HEK293 (cell line): ENCODE data around the gene BHLHE23.

ENCODE experiments used
- CTCF ChIA-PET: fragments of 350-600 bp; formaldehyde crosslinking; extraction: SDS; loops from one replicate; lab custom pipeline; 2021; ENCODE audit warnings: antibody characterized with exemption; lab: Yijun Ruan, JAX
- POLR2A ChIA-PET: fragments of 300-600 bp; formaldehyde crosslinking; extraction: SDS; loops from one replicate; lab custom pipeline; 2020; ENCODE audit warnings: antibody characterized with exemption, inconsistent platforms; lab: Yijun Ruan, JAX
- H3K27ac ChIP-seq: fragments of 200-500 bp; sonication (Bioruptor generic); 2 replicates; pipeline ENCODE4 v1.5.1; 2014; ENCODE audit warnings: low read depth, low read length, control low read depth, inconsistent platforms; ENCODE audit errors: extremely low read depth
- H3K36me3 ChIP-seq, 2 experiments: fragments of 200-500 bp in 1 of 2; sonication (Bioruptor generic) in 1 of 2; 1 replicate in 1 of 2; 2 replicates in 1 of 2; pipeline ENCODE4 v1.5.1; 2014 to 2017; ENCODE audit warnings: inconsistent platforms in 2 of 2, low read length in 2 of 2; ENCODE audit not compliant: control insufficient read depth in 2 of 2, insufficient read depth in 1 of 2
- H3K4me1 ChIP-seq: fragments of 200-500 bp; sonication (Bioruptor generic); 2 replicates; pipeline ENCODE4 v1.5.1; 2014; ENCODE audit warnings: mild to moderate bottlenecking, low read length, inconsistent platforms; ENCODE audit not compliant: control insufficient read depth, insufficient read depth
- H3K4me3 ChIP-seq: 2 replicates; pipeline ENCODE4 v1.5.1; 2011; ENCODE audit warnings: low read depth, mild to moderate bottlenecking, control low read depth, low read length, moderate library complexity
- H3K9me3 ChIP-seq: fragments of 200-500 bp; sonication (Bioruptor generic); 2 replicates; pipeline ENCODE4 v1.5.1; 2014; ENCODE audit warnings: low read depth, low read length, inconsistent platforms; ENCODE audit not compliant: control insufficient read depth, insufficient read depth
- EGR2 ChIP-seq: fragments of 450-650 bp; formaldehyde crosslinking; IDR thresholded peaks from 2 replicates; pipeline ENCODE4 v1.5.1; 2016; ENCODE audit warnings: low read depth, missing biosample characterization, missing genetic modification characterization
- FEZF1 ChIP-seq: fragments of 450-650 bp; formaldehyde crosslinking; IDR thresholded peaks from 2 replicates; pipeline ENCODE4 v1.5.1; 2016; ENCODE audit warnings: missing biosample characterization, missing genetic modification characterization
- PRDM4 ChIP-seq: fragments of 450-650 bp; formaldehyde crosslinking; IDR thresholded peaks from 2 replicates; pipeline ENCODE4 v1.5.1; 2017; ENCODE audit warnings: missing biosample characterization, missing genetic modification characterization
- SCRT1 ChIP-seq: fragments of 450-650 bp; formaldehyde crosslinking; IDR thresholded peaks from 2 replicates; pipeline ENCODE4 v1.5.1; 2016; ENCODE audit warnings: missing biosample characterization, missing genetic modification characterization, borderline replicate concordance
- ZBTB17 ChIP-seq: fragments of 450-650 bp; formaldehyde crosslinking; IDR thresholded peaks from 2 replicates; pipeline ENCODE4 v1.5.1; 2016; ENCODE audit warnings: missing biosample characterization, missing genetic modification characterization
- ZBTB26 ChIP-seq: fragments of 450-650 bp; formaldehyde crosslinking; optimal IDR thresholded peaks from 2 replicates; pipeline ENCODE3; 2016; ENCODE audit warnings: missing biosample characterization, mild to moderate bottlenecking, missing genetic modification characterization
- ZFHX2 ChIP-seq: fragments of 450-650 bp; formaldehyde crosslinking; conservative IDR thresholded peaks from 2 replicates; pipeline ENCODE4 v1.5.1; 2016; ENCODE audit warnings: missing biosample characterization, missing genetic modification characterization
- ZNF133 ChIP-seq: fragments of 450-650 bp; formaldehyde crosslinking; IDR thresholded peaks from 2 replicates; pipeline ENCODE4 v1.5.1; 2016; ENCODE audit warnings: missing biosample characterization, missing genetic modification characterization
- ZNF16 ChIP-seq: fragments of 450-650 bp; formaldehyde crosslinking; IDR thresholded peaks from 2 replicates; pipeline ENCODE4 v1.5.1; 2016; ENCODE audit warnings: low read depth, missing biosample characterization, missing genetic modification characterization
- ZNF239 ChIP-seq: fragments of 450-650 bp; formaldehyde crosslinking; IDR thresholded peaks from 2 replicates; pipeline ENCODE4 v1.5.1; 2016; ENCODE audit warnings: missing biosample characterization, missing genetic modification characterization
- ZNF416 ChIP-seq: fragments of 450-650 bp; formaldehyde crosslinking; IDR thresholded peaks from 2 replicates; pipeline ENCODE4 v1.5.1; 2016; ENCODE audit warnings: missing biosample characterization, missing genetic modification characterization
- ZNF514 ChIP-seq: fragments of 450-650 bp; formaldehyde crosslinking; IDR thresholded peaks from 2 replicates; pipeline ENCODE4 v1.5.1; 2016; ENCODE audit warnings: missing biosample characterization, missing genetic modification characterization
- ZNF600 ChIP-seq: fragments of 450-650 bp; formaldehyde crosslinking; IDR thresholded peaks from 2 replicates; pipeline ENCODE4 v1.5.1; 2016; ENCODE audit warnings: missing biosample characterization, missing genetic modification characterization
- ZNF610 ChIP-seq: fragments of 450-650 bp; formaldehyde crosslinking; IDR thresholded peaks from 2 replicates; pipeline ENCODE4 v1.5.1; 2016; ENCODE audit warnings: missing biosample characterization, missing genetic modification characterization, borderline replicate concordance
- ZNF677 ChIP-seq: fragments of 450-650 bp; IDR thresholded peaks from 2 replicates; pipeline ENCODE4 v1.5.0; 2018; ENCODE audit warnings: missing biosample characterization, mild to moderate bottlenecking, missing genetic modification characterization, moderate library complexity
- ZNF785 ChIP-seq: fragments of 450-650 bp; formaldehyde crosslinking; IDR thresholded peaks from 2 replicates; pipeline ENCODE4 v1.5.1; 2016; ENCODE audit warnings: missing biosample characterization, missing genetic modification characterization
- TF ChIP-seq, protein P1 (sequence below): fragments of 450-650 bp; formaldehyde crosslinking; IDR thresholded peaks from 2 replicates; pipeline ENCODE4 v1.5.1; 2016; ENCODE audit warnings: missing biosample characterization, missing genetic modification characterization

The BHLHE23 gene

GRCh38 chr20:62980970-62981369, 25.8 kb downstream of the BHLHE23 start (continued):
- no peak for TF ChIP-seq PRDM4
- TF ChIP-seq FEZF1 (tag by site-specific recombination), result no peak
- no peak for TF ChIP-seq ZNF677 (tag by site-specific recombination)

- Histone ChIP-seq H3K9me3 (no peaks in the 10 kb centered on the region), H3K36me3 (no peaks in the 10 kb centered on the region), H3K27ac (no peak overlapping the region), H3K4me3 (no peak overlapping the region), H3K4me1 (no peaks in the 10 kb centered on the region)
- ChIA-PET POLR2A (no interaction called here), CTCF (interaction anchor here (0.6 to 1.0 kb wide), 3 partner anchors 27 to 478 kb away, joined by 3 to 8 read pairs (median 4); no protein-coding TSS in a partner anchor)
- TF ChIP-seq ZNF514 (tag by site-specific recombination) (no peak), ZNF16 (tag by site-specific recombination) (no peak), EGR2 (tag by site-specific recombination) (no peak), SCRT1 (tag by site-specific recombination) (no peak), ZNF133 (no peak)
Observed at GRCh38 chr20:62980380-62980960, 26.3 kb downstream of the BHLHE23 start.

DNA sequence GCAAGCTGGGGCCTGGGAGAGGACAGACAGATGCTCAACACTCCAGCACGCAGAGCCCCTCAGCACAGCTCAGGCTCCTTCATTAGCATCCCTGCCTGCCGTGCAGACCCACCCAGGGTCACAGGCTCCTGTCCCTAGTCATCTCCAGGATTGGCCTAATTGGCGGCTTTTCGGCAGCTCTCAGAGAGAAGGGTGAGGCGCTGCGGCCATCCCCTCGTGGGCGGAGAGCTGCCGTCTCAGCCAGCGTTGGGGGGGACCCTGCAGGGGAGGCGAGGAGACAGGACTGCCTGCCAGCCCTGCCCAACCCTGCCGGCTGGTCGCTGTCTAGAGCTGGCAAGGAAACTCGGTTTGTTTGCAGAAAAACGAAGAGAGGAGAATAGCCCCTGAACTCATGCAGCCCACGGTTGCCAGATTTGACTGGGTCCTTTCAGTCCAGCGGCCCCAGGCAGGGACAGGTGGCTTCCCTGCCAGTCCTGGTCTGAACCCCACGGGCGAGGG, 26.8 kb downstream of the BHLHE23 start:
- no peak overlapping the region for H3K27ac ChIP-seq
- no peaks in the 10 kb centered on the region for H3K4me1 ChIP-seq
- TF ChIP-seq, protein P1, sequence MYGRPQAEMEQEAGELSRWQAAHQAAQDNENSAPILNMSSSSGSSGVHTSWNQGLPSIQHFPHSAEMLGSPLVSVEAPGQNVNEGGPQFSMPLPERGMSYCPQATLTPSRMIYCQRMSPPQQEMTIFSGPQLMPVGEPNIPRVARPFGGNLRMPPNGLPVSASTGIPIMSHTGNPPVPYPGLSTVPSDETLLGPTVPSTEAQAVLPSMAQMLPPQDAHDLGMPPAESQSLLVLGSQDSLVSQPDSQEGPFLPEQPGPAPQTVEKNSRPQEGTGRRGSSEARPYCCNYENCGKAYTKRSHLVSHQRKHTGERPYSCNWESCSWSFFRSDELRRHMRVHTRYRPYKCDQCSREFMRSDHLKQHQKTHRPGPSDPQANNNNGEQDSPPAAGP (tag by site-specific recombination), result 0 out of 2 replicates have a peak, but pooled peaks have one; percentile 30
- TF ChIP-seq ZNF600 (no peak), ZNF416 (tag by site-specific recombination) (no peak), ZFHX2 (tag by site-specific recombination) (peak; percentile 52), ZNF239 (no peak), ZNF785 (tag by site-specific recombination) (no peak), ZBTB26 (tag by site-specific recombination) (no peak)
- POLR2A ChIA-PET, result no interaction called here
- no peaks in the 10 kb centered on the region for H3K9me3 ChIP-seq
- CTCF ChIA-PET, result interaction anchor here (0.7 to 1.0 kb wide), 3 partner anchors 27 to 212 kb away, joined by 3 to 8 read pairs (median 4); no protein-coding TSS in a partner anchor
- no peaks in the 10 kb centered on the region for H3K36me3 ChIP-seq
- H3K4me3 ChIP-seq, result no peak overlapping the region

- no peaks in the 10 kb centered on the region for H3K9me3 ChIP-seq
- ChIA-PET POLR2A (no interaction called here), CTCF (interaction anchor here (0.7 to 1.0 kb wide), 2 partner anchors 30 to 211 kb away, joined by 4 to 8 read pairs; no protein-coding TSS in a partner anchor)
- no peaks in the 10 kb centered on the region for H3K36me3 ChIP-seq
- H3K4me1 ChIP-seq, result no peaks in the 10 kb centered on the region
- no peak overlapping the region for H3K4me3 ChIP-seq
- H3K27ac ChIP-seq, result no peak overlapping the region
- TF ChIP-seq ZNF610 (tag by site-specific recombination) (no peak), ZBTB17 (peak; percentile 37; the same call in 1 of the 2 replicates)
Observed at GRCh38 chr20:62979310-62979709, 27.5 kb downstream of the BHLHE23 start.
